Measurements from ENCODE around the gene IGFALS.

DNA sequence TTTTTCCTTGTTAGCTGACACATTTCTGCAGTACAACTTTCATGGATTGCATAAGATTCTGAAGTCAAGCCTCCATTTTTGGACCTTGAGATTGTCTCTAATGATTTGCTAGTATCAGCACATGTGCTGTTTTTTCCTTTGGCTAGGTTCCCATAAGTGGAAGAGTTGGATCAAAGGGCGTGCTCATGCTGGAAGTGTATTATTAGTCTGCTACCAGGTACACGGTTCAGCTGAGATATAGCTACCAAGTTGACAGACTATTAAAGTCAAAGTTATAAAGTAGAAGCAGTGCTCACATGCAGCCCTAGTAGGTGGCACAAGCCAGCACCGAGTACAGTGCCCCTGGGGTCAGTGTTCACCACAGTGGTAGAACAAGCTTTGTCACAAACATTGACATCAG lies 36.7 kb upstream of the IGFALS start:
- TF ChIP-seq CTCF (IDR thresholded peaks at IDR 0.05) (no peak), POLR2A (IDR thresholded peaks at IDR 0.05) (no peak)

All from ovary (tissue), 3 donors.